Esophagus muscularis mucosa (tissue), 4 donors: ENCODE measurements around the gene TENM4. TPM values are rescaled to one million over a fixed set of nuclear protein-coding genes. Genes with fewer than 3 reads are reported as not detected.
A peak's percentile ranks its signal among the peaks of the same experiment; 100 is the strongest.

Experiments used
- DNase-seq: peaks from one replicate; pipeline ENCODE4 v3.0.0-alpha.2; 2017; ENCODE audit errors: extremely low spot score
- H3K27ac ChIP-seq, 4 donors: fragments of 200-600 bp; sonication (generic); replicated peaks in 1 of 4; 1 replicate in 3 of 4; 2 replicates in 1 of 4; pipeline ENCODE4 v1.5.1; 2016 to 2019; ENCODE audit warnings: mild to moderate bottlenecking in 1 of 4
- H3K27me3 ChIP-seq, 4 donors: fragments of 200-600 bp; sonication (generic); one replicate each; pipeline versions ENCODE4 v1.5.1 to v1.6.0; 2016 to 2019
- H3K36me3 ChIP-seq, 4 donors: fragments of 200-600 bp; sonication (generic); one replicate each; pipeline ENCODE4 v1.5.1; 2016 to 2019
- H3K4me1 ChIP-seq, 4 donors: fragments of 200-600 bp; sonication (generic); one replicate each; pipeline ENCODE4 v1.5.1; 2016 to 2019
- H3K4me3 ChIP-seq, 4 donors: fragments of 200-600 bp; sonication (generic); 1 replicate in 2 of 4; 2 replicates in 2 of 4; pipeline ENCODE4 v1.5.1; 2016 to 2019; ENCODE audit warnings: mild to moderate bottlenecking in 4 of 4, moderate library complexity in 1 of 4
- H3K9me3 ChIP-seq, 4 donors: fragments of 200-600 bp; sonication (generic); 1 replicate in 3 of 4; 2 replicates in 1 of 4; pipeline ENCODE4 v1.5.1; 2016 to 2019
- CTCF ChIP-seq, 3 experiments: fragments of 200-600 bp in 2 of 3; fragments of 450-650 bp in 1 of 3; sonication (generic) in 2 of 3; IDR thresholded peaks; one replicate each; pipeline ENCODE4 v1.5.1; 2017 to 2019; ENCODE audit warnings: antibody characterized with exemption in 3 of 3, mild to moderate bottlenecking in 2 of 3, moderate library complexity in 1 of 3
- EP300 ChIP-seq: sonication (generic); formaldehyde crosslinking; IDR thresholded peaks from one replicate; pipeline ENCODE4 v1.6.1; 2017; ENCODE audit warnings: antibody characterized with exemption
- POLR2A ChIP-seq: fragments of 450-650 bp; IDR thresholded peaks from one replicate; pipeline ENCODE4 v1.6.1; 2017; ENCODE audit warnings: antibody characterized with exemption, moderate library complexity, mild to moderate bottlenecking, low read depth
- POLR2AphosphoS5 ChIP-seq, 2 donors: sonication (generic); formaldehyde crosslinking; IDR thresholded peaks; one replicate each; pipeline ENCODE4 v1.6.1; 2017; ENCODE audit warnings: antibody characterized with exemption in 2 of 2
- WGBS: methylation state at CpG from one replicate; pipeline ENCODE4 v1.1.5; 2018; 5-methylcytosine and 5-hydroxymethylcytosine counted together
- intact Hi-C: fragments of 100-400 bp; cut with DNase I; formaldehyde crosslinking; loops from one replicate; pipeline ENCODE4 v1.15.1; 2023
- total RNA-seq, 4 donors: library from RNA; depleted of rRNA; stranded (reverse); fragments of >200 nt; gene quantifications; one replicate each; pipeline versions ENCODE4 v1.1.0 to v1.2.1, GENCODE V29; 2016

Gene TENM4
- total RNA-seq, 4 donors from 2014 or later = 4.1 to 9.6 (median 8.0) TPM

- 38% methylated on average over 1 of the region's 1 CpG for WGBS
- intact Hi-C loops = loop anchor here (5.0 kb wide), 1 partner anchor 291 kb away; no protein-coding TSS in a partner anchor
- peak overlapping the region; percentile 35 to 76 (median 66) for H3K27ac ChIP-seq
- no peaks in the 10 kb centered on the region for H3K27me3 ChIP-seq
- H3K36me3 ChIP-seq = no peaks in the 10 kb centered on the region
- H3K4me3 ChIP-seq = no peak overlapping the region
- DNase-seq = no peak
- peaks cover 0 to 11% (median 7%) of the 10 kb centered on the region in 4 donors for H3K9me3 ChIP-seq
- TF ChIP-seq POLR2AphosphoS5 (IDR thresholded peaks at IDR 0.05) (peak; percentile 7 to 82), POLR2A (no peak), CTCF (IDR thresholded peaks at IDR 0.05) (no peak), EP300 (no peak)
- H3K4me1 ChIP-seq = peaks cover 0 to 65% (median 26%) of the 10 kb centered on the region in 4 donors
These were observed 348.0 kb downstream of the TENM4 start for GRCh38 chr11:79092791-79093353.

GRCh38 chr11:79090191-79090705, 350.6 kb downstream of the TENM4 start:
- no peaks in the 10 kb centered on the region for H3K36me3 ChIP-seq
- intact Hi-C loops = loop anchor here (5.0 kb wide), 1 partner anchor 288 kb away; no protein-coding TSS in a partner anchor
- whole genome bisulfite sequencing = 87% methylated on average over 8 of the region's 8 CpGs
- DNase-seq = no peak
- H3K27me3 ChIP-seq = no peaks in the 10 kb centered on the region
- no peak overlapping the region for H3K27ac ChIP-seq
- peaks cover 0 to 11% (median 7%) of the 10 kb centered on the region in 4 donors for H3K9me3 ChIP-seq
- no peak for TF ChIP-seq EP300
- TF ChIP-seq POLR2AphosphoS5 (IDR thresholded peaks at IDR 0.05) = no peak
- no peak for TF ChIP-seq CTCF (IDR thresholded peaks at IDR 0.05)
- TF ChIP-seq POLR2A = no peak
- H3K4me3 ChIP-seq = no peak overlapping the region
- H3K4me1 ChIP-seq = peaks cover 0 to 59% (median 37%) of the 10 kb centered on the region in 4 donors

- peaks cover 0 to 59% (median 37%) of the 10 kb centered on the region in 4 donors for H3K4me1 ChIP-seq
- TF ChIP-seq CTCF (IDR thresholded peaks at IDR 0.05) (no peak), EP300 (no peak), POLR2AphosphoS5 (IDR thresholded peaks at IDR 0.05) (no peak), POLR2A (no peak)
- H3K27me3 ChIP-seq = no peaks in the 10 kb centered on the region
- peaks cover 0 to 11% (median 7%) of the 10 kb centered on the region in 4 donors for H3K9me3 ChIP-seq
- no peak overlapping the region for H3K27ac ChIP-seq
- 85% methylated on average over 3 of the region's 3 CpGs for WGBS
- no peak overlapping the region for H3K4me3 ChIP-seq
- H3K36me3 ChIP-seq = no peaks in the 10 kb centered on the region
- intact Hi-C loops = no loop called here
- DNase-seq = no peak
These were observed 351.2 kb downstream of the TENM4 start for GRCh38 chr11:79089601-79090000.

- intact Hi-C loops = no loop called here
- Histone ChIP-seq H3K36me3 (no peaks in the 10 kb centered on the region), H3K27ac (no peak overlapping the region), H3K4me3 (no peak overlapping the region), H3K4me1 (peaks cover 0 to 59% (median 37%) of the 10 kb centered on the region in 4 donors), H3K9me3 (peaks cover 0 to 11% (median 7%) of the 10 kb centered on the region in 4 donors), H3K27me3 (no peaks in the 10 kb centered on the region)
- TF ChIP-seq CTCF (IDR thresholded peaks at IDR 0.05) (no peak), EP300 (no peak), POLR2AphosphoS5 (IDR thresholded peaks at IDR 0.05) (no peak), POLR2A (no peak)
- no peak for DNase-seq
- WGBS = 59% methylated on average over 4 of the region's 4 CpGs
These were observed 351.9 kb downstream of the TENM4 start for GRCh38 chr11:79088967-79089366.
